ENCODE results near the gene MCAT. TPM values are rescaled to one million over a fixed set of nuclear protein-coding genes. Genes with fewer than 3 reads are reported as not detected.

MCAT gene
- total RNA-seq, 4 donors from 2014 or later = 17.1 to 26.7 (median 22.1) TPM

- Histone ChIP-seq H3K27ac (peak overlapping the region in 1 of 4 donors; percentile 89), H3K36me3 (peaks cover 16 to 62% (median 32%) of the 10 kb centered on the region in 3 donors), H3K27me3 (no peaks in the 10 kb centered on the region), H3K4me1 (peaks cover 27 to 43% (median 34%) of the 10 kb centered on the region in 3 donors), H3K9me3 (no peaks in the 10 kb centered on the region), H3K4me3 (no peak overlapping the region)
- TF ChIP-seq POLR2A (IDR thresholded peaks at IDR 0.05) = no peak
- TF ChIP-seq CTCF (IDR thresholded peaks at IDR 0.05) = no peak
- intact Hi-C loops (cut with DNase I) = no loop called here
- no peak for DNase-seq
- 85 to 91% methylated on average over 4 of the region's 10 CpGs for WGBS, 2 donors
Measured at GRCh38 chr22:43182118-43182517, 38.9 kb upstream of the MCAT start.

- H3K27ac ChIP-seq = no peak overlapping the region
- intact Hi-C loops (cut with DNase I) = no loop called here
- peaks cover 27 to 41% (median 34%) of the 10 kb centered on the region in 3 donors for H3K4me1 ChIP-seq
- no peaks in the 10 kb centered on the region for H3K9me3 ChIP-seq
- no peak for DNase-seq
- peaks cover 16 to 68% (median 32%) of the 10 kb centered on the region in 3 donors for H3K36me3 ChIP-seq
- TF ChIP-seq POLR2A (IDR thresholded peaks at IDR 0.05) (no peak), CTCF (IDR thresholded peaks at IDR 0.05) (no peak)
- WGBS, 2 donors = 80 to 81% methylated on average over 4 to 8 of the region's 13 CpGs
- H3K27me3 ChIP-seq = no peaks in the 10 kb centered on the region
- H3K4me3 ChIP-seq = no peak overlapping the region
Measured at GRCh38 chr22:43181321-43182076, 38.3 kb upstream of the MCAT start.

GRCh38 chr22:43180670-43181069 lies 37.5 kb upstream of the MCAT start:
- intact Hi-C loops (cut with DNase I) = no loop called here
- H3K36me3 ChIP-seq = peaks cover 16 to 76% (median 32%) of the 10 kb centered on the region in 3 donors
- no peaks in the 10 kb centered on the region for H3K9me3 ChIP-seq
- no peaks in the 10 kb centered on the region for H3K27me3 ChIP-seq
- no peak overlapping the region for H3K27ac ChIP-seq
- 91% methylated on average over 7 of the region's 15 CpGs; no CpG with 5 or more reads in 1 of the 2 donors for WGBS, 2 donors
- no peak overlapping the region for H3K4me3 ChIP-seq
- no peak for TF ChIP-seq CTCF (IDR thresholded peaks at IDR 0.05)
- TF ChIP-seq POLR2A (IDR thresholded peaks at IDR 0.05) = no peak
- H3K4me1 ChIP-seq = peaks cover 27 to 41% (median 32%) of the 10 kb centered on the region in 3 donors
- no peak for DNase-seq

- Histone ChIP-seq H3K27me3 (no peaks in the 10 kb centered on the region), H3K9me3 (no peaks in the 10 kb centered on the region), H3K4me1 (peaks cover 21 to 41% (median 29%) of the 10 kb centered on the region in 3 donors), H3K27ac (no peak overlapping the region), H3K36me3 (peaks cover 24 to 85% (median 32%) of the 10 kb centered on the region in 3 donors), H3K4me3 (no peak overlapping the region)
- TF ChIP-seq POLR2A (IDR thresholded peaks at IDR 0.05) (no peak), CTCF (IDR thresholded peaks at IDR 0.05) (no peak)
- no peak for DNase-seq
- WGBS, 2 donors = 96 to 100% methylated on average over 5 to 7 of the region's 15 CpGs
- intact Hi-C loops (cut with DNase I) = no loop called here
Measured at GRCh38 chr22:43179911-43180195, 36.7 kb upstream of the MCAT start.

GRCh38 chr22:43179146-43179910 lies 36.1 kb upstream of the MCAT start:
- intact Hi-C loops (cut with DNase I) = no loop called here
- no peak overlapping the region for H3K4me3 ChIP-seq
- peaks cover 28 to 90% (median 32%) of the 10 kb centered on the region in 3 donors for H3K36me3 ChIP-seq
- no peaks in the 10 kb centered on the region for H3K27me3 ChIP-seq
- no peak for DNase-seq
- H3K4me1 ChIP-seq = peaks cover 21 to 41% (median 29%) of the 10 kb centered on the region in 3 donors
- no peaks in the 10 kb centered on the region for H3K9me3 ChIP-seq
- WGBS, 2 donors = 93 to 100% methylated on average over 1 to 6 of the region's 25 CpGs
- no peak overlapping the region for H3K27ac ChIP-seq
- TF ChIP-seq POLR2A (IDR thresholded peaks at IDR 0.05) = no peak
- TF ChIP-seq CTCF (IDR thresholded peaks at IDR 0.05) = no peak
